GM12892 (cell line): Measurements from ENCODE around the gene ARHGEF10L.

Experiments used
- POLR2A ChIP-seq: IDR thresholded peaks from 2 replicates; pipeline ENCODE4 v1.6.1; 2011; ENCODE audit warnings: low read depth, low read length, control low read depth
- POLR2AphosphoS5 ChIP-seq: IDR thresholded peaks from 2 replicates; pipeline ENCODE4 v1.6.1; 2011; ENCODE audit warnings: low read depth, low read length, control low read depth
- TAF1 ChIP-seq: IDR thresholded peaks from 2 replicates; pipeline ENCODE4 v1.6.1; 2011; ENCODE audit warnings: low read depth, mild to moderate bottlenecking, control low read depth, low read length, borderline replicate concordance

GRCh38 chr1:17630986-17631385 lies 91.5 kb downstream of the ARHGEF10L start:
- no peak for TF ChIP-seq POLR2AphosphoS5
- TF ChIP-seq POLR2A, result no peak
- TF ChIP-seq TAF1, result no peak
